NCI-H524 treated with DMSO at 0.1 percent for 48 hours (cell line): Measurements from ENCODE around the gene DNASE1L2.

Source experiments
- DNase-seq: peaks from one replicate; lab custom pipeline; 2025; lab: John Stamatoyannopoulos, UW

DNASE1L2 gene

GRCh38 chr16:2204416-2205103 is 31.7 kb upstream of the DNASE1L2 start:
- no peak for DNase-seq

- DNase-seq = no peak
These were observed 30.9 kb upstream of the DNASE1L2 start, which contains the start of gene MLST8 for GRCh38 chr16:2205104-2205966. Gene MLST8 (plus strand): TSS chr16:2205454. CDS start chr16:2206086, 632 bp downstream.

GRCh38 chr16:2205967-2206313 is 30.3 kb upstream of the DNASE1L2 start:
- DNase-seq = no peak

GRCh38 chr16:2206420-2206779 is 29.8 kb upstream of the DNASE1L2 start:
- DNase-seq = no peak

GRCh38 chr16:2206780-2207433 is 29.3 kb upstream of the DNASE1L2 start:
- no peak for DNase-seq

GRCh38 chr16:2207872-2208271 is 28.4 kb upstream of the DNASE1L2 start:
- DNase-seq = no peak

GRCh38 chr16:2208308-2208707 is 27.9 kb upstream of the DNASE1L2 start:
- no peak for DNase-seq

GRCh38 chr16:2208772-2209171 is 27.5 kb upstream of the DNASE1L2 start:
- DNase-seq = no peak

GRCh38 chr16:2209258-2210008 is 26.8 kb upstream of the DNASE1L2 start:
- DNase-seq = no peak

GRCh38 chr16:2210009-2210332 is 26.3 kb upstream of the DNASE1L2 start:
- DNase-seq = no peak

GRCh38 chr16:2210386-2211365 is 25.6 kb upstream of the DNASE1L2 start, which contains the start of gene BRICD5:
Gene BRICD5 (minus strand): TSS chr16:2210863. CDS start chr16:2210833, 30 bp downstream.
- DNase-seq = no peak

- DNase-seq = no peak
These were observed 24.3 kb upstream of the DNASE1L2 start for GRCh38 chr16:2211923-2212347.

GRCh38 chr16:2212362-2213324 is 23.6 kb upstream of the DNASE1L2 start:
- no peak for DNase-seq

GRCh38 chr16:2213817-2214718 is 22.2 kb upstream of the DNASE1L2 start:
- DNase-seq = no peak

- DNase-seq = no peak
These were observed 21.6 kb upstream of the DNASE1L2 start, which contains the start of gene PGP for GRCh38 chr16:2214719-2214968. Gene PGP (minus strand): TSS chr16:2214840. CDS start chr16:2214777, 63 bp downstream.

GRCh38 chr16:2216330-2216729 is 19.9 kb upstream of the DNASE1L2 start:
- no peak for DNase-seq

- DNase-seq = peak; percentile 98
These were observed 12.9 kb upstream of the DNASE1L2 start, which contains the start of gene E4F1 for GRCh38 chr16:2223221-2223941. Gene E4F1 (plus strand): TSS chr16:2223591. CDS start chr16:2223614, 23 bp downstream.

GRCh38 chr16:2223942-2224486 is 12.2 kb upstream of the DNASE1L2 start:
- no peak for DNase-seq
